ENCODE results near the gene IRX2. TPM values are rescaled to one million over a fixed set of nuclear protein-coding genes. Genes with fewer than 3 reads are reported as not detected.

Gene IRX2
- total RNA-seq, 1 donor from 2014 or later = 3.7 TPM

DNA sequence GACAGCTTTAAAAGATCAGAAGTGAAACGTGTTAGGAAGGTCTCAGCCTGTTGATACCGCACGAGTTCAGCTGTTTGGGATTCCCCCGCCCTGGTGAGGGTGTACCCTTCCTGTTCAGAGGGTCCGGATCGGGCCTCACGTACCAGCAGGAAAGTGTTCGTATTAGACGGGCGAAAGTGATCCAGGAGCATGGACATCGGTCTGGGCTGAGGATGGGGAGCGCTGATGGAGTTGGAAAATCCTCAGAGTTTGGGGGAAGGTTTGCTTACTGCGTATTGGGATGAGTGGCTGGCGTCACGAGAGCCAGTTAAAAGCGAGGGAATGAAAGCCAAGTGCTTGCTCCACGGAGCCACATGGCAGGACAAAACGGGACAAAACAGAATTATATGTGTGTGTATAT, 47.4 kb downstream of the IRX2 start:
- Histone ChIP-seq H3K27ac (no peak overlapping the region), H3K4me3 (no peak overlapping the region), H3K36me3 (no peaks in the 10 kb centered on the region), H3K9me3 (no peaks in the 10 kb centered on the region), H3K27me3 (no peaks in the 10 kb centered on the region), H3K4me1 (no peaks in the 10 kb centered on the region)
- TF ChIP-seq CTCF (IDR thresholded peaks at IDR 0.05) = no peak
- no peak for TF ChIP-seq POLR2AphosphoS5 (IDR thresholded peaks at IDR 0.05; ENCODE audit: insufficient read depth in 1 of 2, low read depth in 1 of 2)
- no peak for TF ChIP-seq POLR2A (IDR thresholded peaks at IDR 0.05)
- intact Hi-C loops (cut with DNase I) = no loop called here
- no peak for DNase-seq (ENCODE audit: extremely low spot score in 2 of 2)

- no peak overlapping the region for H3K27ac ChIP-seq
- TF ChIP-seq CTCF (IDR thresholded peaks at IDR 0.05) (no peak), POLR2AphosphoS5 (IDR thresholded peaks at IDR 0.05; ENCODE audit: insufficient read depth in 1 of 2, low read depth in 1 of 2) (no peak), POLR2A (IDR thresholded peaks at IDR 0.05) (no peak)
- DNase-seq (ENCODE audit: extremely low spot score in 2 of 2) = no peak
- no peaks in the 10 kb centered on the region for H3K36me3 ChIP-seq
- intact Hi-C loops (cut with DNase I) = no loop called here
- H3K4me1 ChIP-seq = no peaks in the 10 kb centered on the region
- H3K4me3 ChIP-seq = no peak overlapping the region
- no peaks in the 10 kb centered on the region for H3K9me3 ChIP-seq
- no peaks in the 10 kb centered on the region for H3K27me3 ChIP-seq
Measured at GRCh38 chr5:2703615-2704014, 47.9 kb downstream of the IRX2 start.

DNA sequence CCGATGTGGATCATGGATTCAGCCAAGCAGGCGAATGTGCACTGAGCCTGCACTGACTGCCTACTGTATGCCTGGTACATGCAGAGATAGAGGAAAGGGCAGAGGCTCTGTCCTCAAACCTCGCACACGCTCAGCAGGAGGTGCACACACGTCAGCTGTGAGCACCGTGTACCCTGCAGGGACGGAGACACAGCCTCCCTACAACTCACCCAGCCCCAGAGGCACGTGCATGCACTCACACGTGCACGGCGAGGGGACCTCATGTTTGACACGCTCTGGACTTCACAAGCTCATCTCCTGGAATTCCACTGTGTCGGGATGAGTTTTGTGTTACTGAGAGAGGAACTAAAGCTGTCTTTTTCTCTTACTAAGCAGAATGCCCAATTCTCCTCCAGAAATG, 48.4 kb downstream of the IRX2 start:
- H3K27ac ChIP-seq = no peak overlapping the region
- TF ChIP-seq CTCF (IDR thresholded peaks at IDR 0.05) (no peak), POLR2AphosphoS5 (IDR thresholded peaks at IDR 0.05; ENCODE audit: insufficient read depth in 1 of 2, low read depth in 1 of 2) (no peak), POLR2A (IDR thresholded peaks at IDR 0.05) (no peak)
- H3K4me1 ChIP-seq = no peaks in the 10 kb centered on the region
- H3K27me3 ChIP-seq = no peaks in the 10 kb centered on the region
- no peak overlapping the region for H3K4me3 ChIP-seq
- DNase-seq (ENCODE audit: extremely low spot score in 2 of 2) = no peak
- intact Hi-C loops (cut with DNase I) = no loop called here
- no peaks in the 10 kb centered on the region for H3K36me3 ChIP-seq
- no peaks in the 10 kb centered on the region for H3K9me3 ChIP-seq

DNA sequence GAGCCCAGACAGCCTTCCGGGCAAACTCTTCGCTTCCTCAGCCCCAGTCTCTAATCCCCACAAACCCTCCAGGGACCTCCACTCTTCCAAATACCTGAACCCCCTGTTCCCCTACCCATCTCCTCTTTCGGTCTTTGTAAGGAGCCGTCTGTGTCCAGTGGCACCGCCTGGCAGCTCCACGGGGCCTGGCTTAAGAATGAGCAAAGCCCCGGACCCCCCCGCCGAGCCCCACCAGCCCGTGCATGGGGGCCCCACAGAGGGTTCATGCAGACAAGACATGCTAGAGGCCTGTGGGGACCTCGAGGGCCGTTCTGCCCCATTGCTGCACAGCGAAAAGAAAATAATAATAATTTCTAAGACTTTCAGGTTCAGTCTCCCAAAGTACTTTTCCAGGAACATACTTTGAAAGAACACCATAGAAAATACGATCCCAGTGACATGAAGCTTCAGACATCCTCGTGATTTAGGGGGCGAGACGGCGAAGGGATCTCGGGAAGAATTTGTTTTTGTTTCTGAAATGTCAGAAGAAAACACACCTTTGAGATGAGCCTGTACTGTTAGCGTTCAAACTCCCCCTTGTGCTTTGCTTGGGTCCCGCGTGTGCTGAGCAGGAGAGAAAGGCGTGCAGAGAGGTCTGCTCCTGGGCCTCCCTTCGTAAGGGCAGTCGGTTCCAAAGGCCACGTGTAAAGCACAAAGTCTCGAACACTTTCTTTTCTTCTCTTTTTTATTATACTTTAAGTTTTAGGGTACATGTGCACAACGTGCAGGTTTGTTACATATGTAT, 49.2 kb downstream of the IRX2 start:
- Histone ChIP-seq H3K36me3 (no peaks in the 10 kb centered on the region), H3K4me1 (no peaks in the 10 kb centered on the region), H3K27ac (no peak overlapping the region), H3K4me3 (no peak overlapping the region), H3K27me3 (no peaks in the 10 kb centered on the region), H3K9me3 (no peaks in the 10 kb centered on the region)
- TF ChIP-seq CTCF (IDR thresholded peaks at IDR 0.05) = no peak
- TF ChIP-seq POLR2A (IDR thresholded peaks at IDR 0.05) = no peak
- TF ChIP-seq POLR2AphosphoS5 (IDR thresholded peaks at IDR 0.05; ENCODE audit: insufficient read depth in 1 of 2, low read depth in 1 of 2) = no peak
- DNase-seq (ENCODE audit: extremely low spot score in 2 of 2) = no peak
- intact Hi-C loops (cut with DNase I) = no loop called here

DNA sequence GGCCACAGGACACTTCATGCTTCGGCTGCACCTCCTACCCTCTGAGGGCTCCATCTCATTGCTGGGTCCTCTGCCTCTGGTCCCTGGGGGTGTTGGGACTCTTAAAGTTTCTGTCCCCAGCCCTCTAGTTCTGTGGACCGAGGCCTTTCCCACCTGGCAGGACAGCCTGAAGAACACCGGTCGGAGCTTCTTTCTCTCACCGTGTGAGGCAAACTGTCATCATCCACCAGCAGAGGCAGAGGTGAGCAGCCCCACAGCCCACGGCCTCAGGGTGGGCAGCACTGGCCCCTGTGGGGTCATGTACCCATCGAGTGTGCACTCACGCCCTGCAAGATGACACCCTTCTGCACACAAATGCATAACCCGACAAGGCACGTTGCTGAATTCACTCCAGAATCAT, 49.9 kb downstream of the IRX2 start:
- intact Hi-C loops (cut with DNase I) = no loop called here
- no peak for DNase-seq (ENCODE audit: extremely low spot score in 2 of 2)
- Histone ChIP-seq H3K4me1 (no peaks in the 10 kb centered on the region), H3K4me3 (no peak overlapping the region), H3K27me3 (no peaks in the 10 kb centered on the region), H3K27ac (no peak overlapping the region), H3K36me3 (no peaks in the 10 kb centered on the region), H3K9me3 (no peaks in the 10 kb centered on the region)
- TF ChIP-seq POLR2A (IDR thresholded peaks at IDR 0.05) (no peak), CTCF (IDR thresholded peaks at IDR 0.05) (no peak), POLR2AphosphoS5 (IDR thresholded peaks at IDR 0.05; ENCODE audit: insufficient read depth in 1 of 2, low read depth in 1 of 2) (no peak)

Data from vagina (tissue), 2 donors.